ENCODE measurements around the gene THSD4.
"Not testable (repeated sequence)": the region's sequence is repeated elsewhere in the genome, so short reads cannot be mapped to it uniquely, and the experiment has no call there.

The THSD4 gene

GRCh38 chr15:71723344-71723743, 608.1 kb downstream of the THSD4 start:
- Histone ChIP-seq H3K9me2 (replicated peaks; ENCODE audit: insufficient read depth, low read length) (no peaks in the 10 kb centered on the region), H3K4me1 (ENCODE audit: low read length) (no peaks in the 10 kb centered on the region), H3F3A (ENCODE audit: insufficient read depth, low read length) (no peaks in the 10 kb centered on the region), H4K20me1 (ENCODE audit: insufficient read depth, low read length) (no peaks in the 10 kb centered on the region), H3K27me3 (replicated peaks; ENCODE audit: insufficient read depth, low read length) (no peaks in the 10 kb centered on the region), H2AFZ (ENCODE audit: low read length) (no peak overlapping the region), H3K27ac (ENCODE audit: low read length) (no peak overlapping the region), H3K36me3 (replicated peaks; ENCODE audit: insufficient read depth, low read length) (no peaks in the 10 kb centered on the region), H3K9ac (ENCODE audit: low read length) (no peak overlapping the region), H3K9me3 (replicated peaks; ENCODE audit: insufficient read depth, low read length) (no peaks in the 10 kb centered on the region), H3K79me2 (ENCODE audit: low read length) (no peaks in the 10 kb centered on the region), H3K4me2 (ENCODE audit: low read depth, low read length) (no peak overlapping the region), H3K4me3 (ENCODE audit: low read length) (no peak overlapping the region)
- TF ChIP-seq EZH2 (optimal IDR thresholded peaks at IDR 0.05; ENCODE audit: low read depth, low read length) (no peak), CTCF (IDR thresholded peaks at IDR 0.05; ENCODE audit: low read length) (no peak), EZH2phosphoT487 (IDR thresholded peaks at IDR 0.05; ENCODE audit: low read length) (no peak)
- no peak for DNase-seq

GRCh38 chr15:71725207-71725955, 610.1 kb downstream of the THSD4 start:
- H3K27me3 ChIP-seq (replicated peaks; ENCODE audit: insufficient read depth, low read length); H3K79me2 ChIP-seq (ENCODE audit: low read length); H2AFZ ChIP-seq (ENCODE audit: low read length); DNase-seq; H3K9ac ChIP-seq (ENCODE audit: low read length); H3K27ac ChIP-seq (ENCODE audit: low read length); H3K9me3 ChIP-seq (replicated peaks; ENCODE audit: insufficient read depth, low read length); H3K9me2 ChIP-seq (replicated peaks; ENCODE audit: insufficient read depth, low read length); H3K4me2 ChIP-seq (ENCODE audit: low read depth, low read length); H3K36me3 ChIP-seq (replicated peaks; ENCODE audit: insufficient read depth, low read length); H3K4me1 ChIP-seq (ENCODE audit: low read length); H3K4me3 ChIP-seq (ENCODE audit: low read length); H4K20me1 ChIP-seq (ENCODE audit: insufficient read depth, low read length); H3F3A ChIP-seq (ENCODE audit: insufficient read depth, low read length): not testable (repeated sequence)

- Histone ChIP-seq H4K20me1 (ENCODE audit: insufficient read depth, low read length) (no peaks in the 10 kb centered on the region), H3K9ac (ENCODE audit: low read length) (no peak overlapping the region), H3K27me3 (replicated peaks; ENCODE audit: insufficient read depth, low read length) (no peaks in the 10 kb centered on the region), H3K79me2 (ENCODE audit: low read length) (no peaks in the 10 kb centered on the region), H2AFZ (ENCODE audit: low read length) (no peak overlapping the region), H3K4me2 (ENCODE audit: low read depth, low read length) (no peak overlapping the region), H3K36me3 (replicated peaks; ENCODE audit: insufficient read depth, low read length) (no peaks in the 10 kb centered on the region), H3F3A (ENCODE audit: insufficient read depth, low read length) (no peaks in the 10 kb centered on the region), H3K4me3 (ENCODE audit: low read length) (no peak overlapping the region), H3K4me1 (ENCODE audit: low read length) (no peaks in the 10 kb centered on the region), H3K9me2 (replicated peaks; ENCODE audit: insufficient read depth, low read length) (no peaks in the 10 kb centered on the region), H3K9me3 (replicated peaks; ENCODE audit: insufficient read depth, low read length) (no peaks in the 10 kb centered on the region), H3K27ac (ENCODE audit: low read length) (no peak overlapping the region)
- no peak for DNase-seq
- no peak for TF ChIP-seq EZH2 (optimal IDR thresholded peaks at IDR 0.05; ENCODE audit: low read depth, low read length)
- no peak for TF ChIP-seq CTCF (IDR thresholded peaks at IDR 0.05; ENCODE audit: low read length)
- TF ChIP-seq EZH2phosphoT487 (IDR thresholded peaks at IDR 0.05; ENCODE audit: low read length): no peak
Measured at GRCh38 chr15:71728881-71729280, 613.6 kb downstream of the THSD4 start.

GRCh38 chr15:71729319-71729718, 614.0 kb downstream of the THSD4 start:
- no peaks in the 10 kb centered on the region for H3K27me3 ChIP-seq (replicated peaks; ENCODE audit: insufficient read depth, low read length)
- H2AFZ ChIP-seq (ENCODE audit: low read length): no peak overlapping the region
- no peaks in the 10 kb centered on the region for H3K9me3 ChIP-seq (replicated peaks; ENCODE audit: insufficient read depth, low read length)
- H3K36me3 ChIP-seq (replicated peaks; ENCODE audit: insufficient read depth, low read length): no peaks in the 10 kb centered on the region
- no peaks in the 10 kb centered on the region for H3K79me2 ChIP-seq (ENCODE audit: low read length)
- H3K27ac ChIP-seq (ENCODE audit: low read length): no peak overlapping the region
- TF ChIP-seq EZH2phosphoT487 (IDR thresholded peaks at IDR 0.05; ENCODE audit: low read length) (no peak), EZH2 (optimal IDR thresholded peaks at IDR 0.05; ENCODE audit: low read depth, low read length) (no peak), CTCF (IDR thresholded peaks at IDR 0.05; ENCODE audit: low read length) (no peak)
- no peaks in the 10 kb centered on the region for H3K9me2 ChIP-seq (replicated peaks; ENCODE audit: insufficient read depth, low read length)
- H3K4me3 ChIP-seq (ENCODE audit: low read length): no peak overlapping the region
- H3K9ac ChIP-seq (ENCODE audit: low read length): no peak overlapping the region
- H4K20me1 ChIP-seq (ENCODE audit: insufficient read depth, low read length): no peaks in the 10 kb centered on the region
- H3K4me2 ChIP-seq (ENCODE audit: low read depth, low read length): no peak overlapping the region
- no peaks in the 10 kb centered on the region for H3K4me1 ChIP-seq (ENCODE audit: low read length)
- no peaks in the 10 kb centered on the region for H3F3A ChIP-seq (ENCODE audit: insufficient read depth, low read length)
- no peak for DNase-seq

Measured in MM.1S (cell line).